Heart left ventricle (tissue), 13 donors: ENCODE data around the gene NUP188.
"Not testable (repeated sequence)": the region's sequence is repeated elsewhere in the genome, so short reads cannot be mapped to it uniquely, and the experiment has no call there.

Experiments used
- CTCF ChIP-seq, 12 donors: fragments of 200-600 bp; sonication (generic) in 4 of 12; IDR thresholded peaks; one replicate each; pipeline versions ENCODE4 v1.5.0 to v1.8.0; 2018 to 2022; ENCODE audit warnings: antibody characterized with exemption in 12 of 12, mild to moderate bottlenecking in 5 of 12
- POLR2A ChIP-seq, 2 donors: fragments of 450-650 bp; IDR thresholded peaks; one replicate each; pipeline ENCODE4 v1.6.1; 2017; ENCODE audit warnings: antibody characterized with exemption in 2 of 2, mild to moderate bottlenecking in 2 of 2, moderate library complexity in 2 of 2
- donor health status: ischemic (EF 13 %, LVEDD 7.1; RV severe dilation, severe dysfunction).
- donor health status: DM: no; HTN: yes; CAD: no.
- donor health status: DM: no; HTN: no; CAD: no.
- donor health status: ischemic (EF 25% LVEDD 6.9; RV normal size, moderate dysfunction).
- donor health status: ischemic (EF 25% LVEDD 5.7; RV mildly dilated, moderate dysfunction).
- donor health status: ischemic (EF 35%, LVEDD 5.7; RV mildly dilated, moderate dysfunction).
- donor health status: nonischemic (EF 11% LVEDD 7.7; RV severe dilation, severe dysfunction).
- donor health status: DM: yes; HTN: yes; CAD: no.
- donor health status: PGD.
- donor health status: ischemic (EF 29% LVEDD 5.4; RV normal size, mild dysfunction).
- donor health status: nonischemic (EF 23%, LVEDD 6.1; RV moderate dilation, normal function).

GRCh38 chr9:128944966-128945365, 2.5 kb upstream of the NUP188 start:
- TF ChIP-seq CTCF, POLR2A (IDR thresholded peaks at IDR 0.05): not testable (repeated sequence)
